Mammary epithelial cell (primary cell): ENCODE results near the gene ADAM29.

Source experiments
- CTCF ChIP-seq, 2 donors: IDR thresholded peaks in 1 of 2; conservative IDR thresholded peaks in 1 of 2; 2 replicates each; pipeline ENCODE4 v1.5.1; 2011 to 2012; ENCODE audit warnings: inconsistent platforms in 2 of 2, low read length in 2 of 2, mild to moderate bottlenecking in 2 of 2, control low read depth in 1 of 2, low read depth in 1 of 2; ENCODE audit not compliant: insufficient read depth in 1 of 2; ENCODE audit errors: extremely low read depth in 1 of 2
- EZH2 ChIP-seq: IDR thresholded peaks from 2 replicates; pipeline ENCODE4 v1.6.1; 2012; ENCODE audit warnings: low read length, inconsistent platforms, borderline replicate concordance

DNA sequence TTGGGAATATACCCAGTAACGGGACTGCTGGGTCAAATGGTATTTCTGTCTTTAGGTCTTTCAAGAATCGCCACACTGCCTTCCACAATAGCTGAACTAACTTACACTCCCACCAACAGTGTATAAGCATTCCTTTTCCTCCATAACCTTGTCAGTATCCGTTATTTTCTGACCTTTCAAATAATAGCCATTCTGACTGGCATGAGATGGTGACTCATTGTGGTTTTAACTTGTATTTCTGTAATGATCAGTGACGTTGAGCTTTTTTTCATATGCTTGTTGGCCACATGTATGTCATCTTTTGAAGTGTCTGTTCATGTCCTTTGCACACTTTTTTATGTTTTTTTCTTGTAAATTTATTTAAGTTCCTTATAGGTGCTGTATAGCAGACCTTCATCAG lies 81.2 kb downstream of the ADAM29 start:
- TF ChIP-seq CTCF (conservative IDR thresholded peaks at IDR 0.05 in 1 of 2, IDR thresholded peaks at IDR 0.05 in 1 of 2; ENCODE audit: extremely low read depth in 1 of 2, insufficient read depth in 1 of 2, low read depth in 1 of 2, low read length in 2 of 2), result no peak
- no peak for TF ChIP-seq EZH2
